Hepatic stellate cell (primary cell): Measurements from ENCODE around the gene GJB3.
A peak's percentile ranks its signal among the peaks of the same experiment; 100 is the strongest.
"Not testable (repeated sequence)": the region's sequence is repeated elsewhere in the genome, so short reads cannot be mapped to it uniquely, and the experiment has no call there.

ENCODE experiments used
- DNase-seq: peaks from one replicate; pipeline ENCODE4 v3.0.0; 2011; ENCODE audit warnings: low spot score

GJB3 gene

DNA sequence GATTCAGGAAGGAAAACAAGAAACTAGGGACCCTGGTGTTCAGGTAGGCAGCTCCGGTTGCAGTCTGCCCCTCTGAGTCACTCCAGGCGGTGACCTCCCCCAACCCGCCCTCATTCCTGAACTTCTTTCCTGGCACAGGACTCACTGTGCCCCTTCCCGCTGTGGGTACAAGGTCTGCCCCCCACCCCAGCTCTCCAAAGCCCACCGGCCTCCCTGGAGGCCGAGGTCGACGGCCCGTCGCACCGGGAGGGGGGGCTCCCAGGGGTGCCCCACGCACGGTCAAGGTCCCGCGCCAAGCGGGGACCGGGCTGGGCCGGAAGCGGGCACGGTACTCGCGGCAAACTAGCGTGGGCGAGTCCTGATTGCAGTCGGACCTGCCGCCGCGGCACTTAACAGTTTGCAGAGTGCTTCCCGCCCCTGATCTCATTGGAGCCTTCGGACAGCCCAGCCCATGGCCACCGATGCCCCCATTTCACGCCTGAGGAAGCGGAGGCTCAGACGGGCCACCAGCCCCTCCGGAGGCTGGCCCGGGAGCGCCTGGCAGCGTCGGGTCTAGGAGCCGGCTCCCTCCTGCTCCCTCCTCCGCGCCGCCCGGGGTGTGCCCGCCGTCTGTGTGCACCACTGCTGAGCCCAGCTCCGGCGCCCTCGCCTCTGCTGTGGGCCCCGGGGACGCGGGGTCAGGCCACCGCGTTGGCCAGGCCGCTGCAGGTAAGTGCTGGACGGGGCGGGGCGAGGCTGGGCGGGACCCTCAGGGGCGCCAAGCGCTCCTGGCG is at the start of gene GJB3:
Gene GJB3 (plus strand): TSS at position 144 of the 773 bp plus-strand sequence. CDS start 3,549 bp downstream, outside the sequence.
- DNase-seq, result no peak

DNA sequence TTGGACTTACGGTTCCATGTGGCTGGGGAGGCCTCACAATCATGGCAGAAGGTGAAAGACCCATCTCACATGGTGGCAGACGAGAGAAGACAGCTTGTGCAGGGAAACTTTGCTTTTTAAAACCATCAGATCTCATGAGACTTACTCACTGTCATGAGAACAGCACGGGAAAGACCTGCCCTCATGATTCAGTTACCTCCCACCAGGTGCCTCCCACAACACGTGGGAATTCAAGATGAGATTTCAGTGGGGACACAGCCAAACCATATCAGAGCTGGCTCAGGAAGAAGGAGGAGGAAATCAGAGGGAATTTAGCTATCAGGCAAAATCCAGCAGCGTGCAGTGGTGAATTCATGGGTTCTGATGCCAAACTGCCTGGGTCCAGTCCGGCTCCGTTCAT is 48.2 kb upstream of the GJB3 start:
- not testable (repeated sequence) for DNase-seq

DNA sequence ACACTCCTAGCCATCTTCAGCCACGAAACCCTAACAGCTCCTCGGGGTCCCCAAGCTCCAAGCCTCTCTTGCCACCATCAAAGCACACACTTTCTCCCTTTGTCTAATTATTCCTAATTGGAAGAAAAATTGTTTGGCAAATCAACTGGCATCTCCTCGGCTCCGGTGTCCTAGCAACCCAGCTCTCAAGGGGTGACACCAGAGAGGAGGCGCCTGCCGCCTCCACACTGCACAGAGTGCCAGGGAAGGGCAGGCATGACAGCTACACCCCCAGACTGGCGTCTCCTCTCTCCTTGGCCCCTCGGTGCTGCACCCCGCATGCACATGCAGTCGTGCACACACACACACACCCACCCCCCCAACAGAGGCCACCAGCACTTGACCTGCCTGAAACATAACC is 44.3 kb upstream of the GJB3 start:
- no peak for DNase-seq

DNA sequence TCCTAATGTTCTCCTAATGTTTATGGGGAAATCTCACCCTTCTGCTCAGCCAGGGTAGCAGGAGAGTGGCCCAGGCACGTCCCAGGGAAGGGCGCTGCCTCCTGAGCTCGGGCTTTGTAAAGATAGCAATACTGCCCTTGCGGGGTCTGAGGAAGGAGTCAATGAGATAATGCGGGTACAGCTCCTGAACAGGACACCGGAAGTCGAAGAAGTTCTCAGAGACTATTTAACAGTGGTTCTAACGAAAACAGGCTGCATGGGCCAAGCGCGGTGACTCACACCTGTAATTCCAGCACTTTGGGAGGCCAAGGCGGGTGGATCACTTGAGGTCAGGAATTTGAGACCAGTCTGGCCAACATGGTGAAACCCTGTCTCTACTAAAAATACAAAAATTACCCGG is 43.8 kb upstream of the GJB3 start:
- DNase-seq, result not testable (repeated sequence)

DNA sequence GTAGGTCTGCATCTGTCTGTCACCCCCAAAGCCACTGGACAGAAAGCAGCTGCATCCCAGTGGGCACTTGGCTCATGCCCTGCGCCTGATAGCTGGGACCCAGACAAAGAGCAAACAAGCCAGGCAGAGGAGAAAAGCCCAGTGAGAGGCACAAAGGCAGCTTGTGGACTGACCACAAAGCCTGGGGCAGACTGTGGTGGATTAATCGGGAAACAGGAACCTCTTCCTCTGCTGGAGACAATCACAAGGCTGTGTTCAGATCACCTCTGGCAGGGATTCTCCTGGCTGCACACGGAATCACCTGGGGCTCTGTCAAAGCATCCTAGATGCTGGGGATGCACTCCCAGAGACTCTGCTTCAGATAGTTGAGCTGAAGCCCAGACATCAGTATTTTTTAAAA is 41.4 kb upstream of the GJB3 start:
- DNase-seq, result no peak

DNA sequence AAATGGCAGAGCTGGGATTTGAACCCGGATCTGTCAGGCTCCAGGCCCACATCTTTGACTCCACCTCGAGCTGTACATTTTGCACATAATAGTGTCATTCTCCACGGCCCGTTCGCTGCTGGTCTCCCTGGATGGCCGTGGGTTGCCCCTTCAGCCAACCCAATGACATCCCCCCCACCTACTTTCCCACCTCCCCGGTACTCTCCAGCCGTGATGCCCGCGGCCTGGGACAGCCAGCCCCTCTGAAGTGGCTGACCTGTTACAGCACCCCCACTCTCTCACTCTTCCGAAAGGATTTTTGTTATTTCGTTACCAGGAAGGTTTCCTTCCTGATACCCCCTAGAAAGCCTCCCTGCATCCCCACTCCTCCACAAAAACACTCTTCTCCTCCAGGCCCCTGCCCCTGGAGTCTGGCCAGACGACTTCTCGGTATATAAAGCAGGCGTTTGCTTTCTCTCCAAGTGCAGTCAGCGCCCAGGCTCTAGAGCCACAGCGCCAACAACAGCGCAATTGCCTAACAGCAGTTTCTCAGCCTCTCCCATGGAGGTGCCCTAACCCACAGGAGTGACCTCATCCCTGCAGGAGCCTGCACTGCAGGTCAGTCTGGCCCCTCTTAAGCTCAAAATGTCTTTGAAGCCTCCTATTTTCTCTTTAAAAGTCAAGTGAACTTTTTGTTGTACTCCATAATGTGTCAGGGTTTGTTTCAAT is 40.7 kb upstream of the GJB3 start:
- DNase-seq, result no peak

DNA sequence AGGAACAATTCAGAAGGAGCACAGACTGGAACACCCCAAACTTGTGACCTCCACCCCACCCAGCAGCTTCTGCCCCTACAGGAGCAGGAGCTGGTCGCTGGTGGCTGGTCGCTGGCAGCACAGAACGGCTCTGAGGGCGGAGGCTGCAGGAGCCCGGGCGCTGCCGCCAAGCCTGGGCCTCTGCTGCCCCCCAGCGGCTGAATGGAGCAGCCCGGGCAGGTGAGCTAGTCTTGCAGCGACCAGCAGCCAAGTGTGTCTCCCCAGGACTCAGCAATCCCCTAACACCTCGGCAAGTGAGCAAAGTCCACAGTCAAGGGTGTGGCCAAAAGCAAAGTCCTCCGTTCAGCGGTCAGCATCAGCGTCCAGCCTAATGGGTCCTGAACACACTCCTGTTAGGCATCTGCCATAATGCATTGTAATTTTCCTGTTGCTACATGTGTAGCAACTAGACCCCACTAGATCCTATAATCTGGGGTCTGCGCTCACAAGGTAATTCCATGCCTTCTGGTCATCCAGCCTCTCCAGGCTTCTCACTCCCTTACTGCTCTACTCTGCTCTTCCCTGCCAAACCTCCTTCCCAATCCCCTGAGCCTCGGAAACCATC is 38.2 kb upstream of the GJB3 start:
- peak; percentile 85 for DNase-seq

DNA sequence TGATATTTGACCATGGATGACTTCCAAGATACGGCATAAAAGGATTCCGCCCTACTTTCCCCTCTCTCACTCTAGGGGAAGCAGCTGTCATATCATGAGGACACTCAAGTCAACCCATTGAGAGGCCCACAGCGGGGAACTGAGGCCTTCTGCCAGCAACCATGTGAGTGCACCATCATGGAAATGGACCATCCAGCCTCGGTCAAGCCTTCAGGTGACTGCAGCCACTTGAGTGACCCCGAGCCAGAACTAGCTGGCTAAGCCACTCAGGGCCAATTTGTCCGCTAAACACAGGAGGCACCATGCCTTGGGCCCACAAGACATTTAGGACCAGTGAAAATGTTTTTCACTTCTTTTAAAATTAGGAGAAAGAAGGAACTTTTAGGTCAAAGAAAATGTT is 37.2 kb upstream of the GJB3 start:
- no peak for DNase-seq

DNA sequence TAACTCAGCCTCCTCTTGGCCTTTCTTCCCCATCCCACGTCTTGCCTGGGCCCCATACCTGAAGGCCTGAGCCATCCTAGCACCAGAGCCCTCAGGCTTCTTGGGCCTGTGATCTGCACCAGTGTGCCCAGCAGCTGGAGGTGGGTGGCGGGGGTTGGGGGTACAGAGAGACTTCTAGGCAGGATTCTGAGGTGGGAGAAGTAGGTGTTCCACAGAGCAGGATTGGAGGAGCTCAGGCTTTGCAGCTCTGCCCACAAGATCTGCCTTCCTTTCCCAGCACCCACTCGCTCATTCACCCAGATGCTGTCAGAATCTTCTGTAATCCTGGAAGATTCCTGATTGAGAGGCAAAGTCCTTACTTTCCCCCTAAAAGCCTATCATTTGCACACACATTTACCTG is 36.2 kb upstream of the GJB3 start:
- no peak for DNase-seq

DNA sequence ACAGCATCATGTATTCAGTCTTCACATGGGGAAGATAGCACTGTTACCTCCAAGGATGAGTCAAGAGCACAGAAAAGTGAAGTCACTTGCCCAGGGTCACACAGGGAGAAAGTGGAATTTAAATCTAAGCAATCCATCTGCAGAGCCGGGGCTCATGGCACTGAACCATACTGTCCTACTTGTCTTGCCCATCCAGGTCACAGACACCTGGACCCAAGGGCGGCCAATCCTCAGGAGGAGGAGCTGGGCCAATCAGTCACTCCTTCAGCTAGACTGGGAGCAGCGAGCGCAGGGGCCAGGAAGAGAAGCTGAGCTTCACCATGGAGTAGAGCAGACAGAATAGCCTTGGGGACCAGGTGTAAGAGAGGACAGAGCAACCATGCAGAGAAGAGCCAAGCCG is 35.3 kb upstream of the GJB3 start:
- DNase-seq, result no peak

DNA sequence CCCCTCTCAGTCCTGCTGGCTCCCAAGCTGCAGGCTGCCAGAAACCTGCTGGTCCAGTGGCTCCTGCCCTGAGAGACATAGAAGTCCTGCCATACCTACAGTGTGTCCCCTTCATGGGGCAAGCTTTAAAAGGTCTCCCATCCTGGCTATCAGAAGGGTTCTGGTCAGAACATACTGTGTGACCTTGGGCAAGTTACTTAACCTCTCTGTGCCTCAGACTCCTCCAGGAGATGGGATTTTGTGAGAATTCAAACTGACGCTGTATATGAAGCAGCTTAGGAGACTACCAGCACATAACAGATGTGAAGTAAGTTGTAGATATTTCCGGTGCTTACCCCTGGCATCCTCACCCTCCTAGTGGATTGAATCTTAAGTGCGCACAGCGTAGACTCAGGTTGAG is 34.9 kb upstream of the GJB3 start:
- DNase-seq, result no peak

DNA sequence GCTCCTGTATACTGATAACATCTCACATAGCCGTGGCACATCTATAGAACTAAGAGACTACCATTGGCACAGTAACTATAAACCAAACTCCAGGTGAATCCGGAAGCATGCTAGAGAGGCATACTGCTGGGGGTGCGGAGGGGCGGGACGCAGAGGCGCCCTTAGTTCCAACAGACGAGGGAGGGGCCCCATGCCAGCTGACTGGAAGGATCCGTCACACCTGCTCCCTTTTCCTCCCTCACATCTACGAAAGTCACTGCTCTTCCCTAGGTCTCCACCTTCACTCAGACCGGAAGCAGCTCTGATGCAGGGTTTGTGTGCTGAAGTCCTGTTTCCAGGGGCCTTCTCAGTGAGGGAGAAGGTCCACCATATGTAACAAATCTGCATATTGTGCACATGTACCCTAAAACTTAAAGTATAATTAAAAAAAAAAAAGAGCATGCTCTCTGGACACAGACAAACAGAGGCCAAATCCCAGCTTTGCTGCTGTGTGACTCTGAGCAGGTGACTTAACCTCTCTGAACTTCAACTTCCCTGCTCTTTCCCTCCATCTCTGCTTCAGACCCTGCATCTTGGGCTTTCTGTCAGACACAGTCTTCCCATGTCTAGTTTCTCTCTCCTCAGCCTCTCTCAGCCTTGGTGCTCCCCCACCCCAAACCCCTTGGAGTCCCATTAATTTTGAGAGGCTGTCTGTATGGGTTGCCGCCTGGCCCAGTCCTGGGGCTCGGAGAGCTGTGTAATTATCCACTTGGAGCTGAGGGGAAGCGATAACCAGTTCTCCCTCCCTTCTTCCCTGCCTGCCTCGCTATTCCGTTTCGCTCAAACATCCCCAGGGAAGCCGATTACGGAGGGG is 34.0 kb upstream of the GJB3 start:
- no peak for DNase-seq

DNA sequence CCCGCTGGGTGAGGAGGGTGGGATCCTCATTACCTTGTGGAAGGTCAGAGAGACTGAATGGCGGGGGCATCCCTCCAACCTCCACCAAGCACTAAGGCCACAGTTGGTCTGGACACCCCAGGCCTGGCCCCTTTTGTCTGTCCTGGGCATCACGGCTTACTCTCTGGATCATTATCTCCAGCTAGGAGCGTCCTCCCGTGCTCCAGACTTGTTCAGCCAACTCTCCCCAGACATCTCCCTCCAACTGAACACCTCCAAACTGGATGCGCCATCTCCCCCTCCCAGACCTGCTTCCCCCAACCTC is 33.4 kb upstream of the GJB3 start:
- no peak for DNase-seq

DNA sequence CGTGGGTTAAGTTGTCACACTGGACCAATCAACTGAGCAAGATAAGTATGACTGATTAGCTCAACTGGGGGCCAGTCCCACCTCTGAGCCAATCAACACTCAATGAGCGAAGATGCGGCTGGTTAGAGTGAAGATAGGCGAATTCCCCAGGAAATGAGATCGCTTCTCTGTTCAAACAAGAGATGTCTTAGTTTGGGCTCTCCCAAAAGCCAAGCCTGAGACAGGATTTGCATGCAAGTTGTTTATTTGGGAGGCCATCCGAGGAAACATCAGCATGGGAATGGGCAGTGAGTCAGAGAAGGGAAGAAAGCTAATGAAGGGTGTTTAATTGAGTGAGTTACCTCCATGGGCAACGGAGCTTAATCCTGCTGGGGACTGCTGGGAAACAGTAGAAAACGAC is 31.0 kb upstream of the GJB3 start:
- DNase-seq, result no peak

DNA sequence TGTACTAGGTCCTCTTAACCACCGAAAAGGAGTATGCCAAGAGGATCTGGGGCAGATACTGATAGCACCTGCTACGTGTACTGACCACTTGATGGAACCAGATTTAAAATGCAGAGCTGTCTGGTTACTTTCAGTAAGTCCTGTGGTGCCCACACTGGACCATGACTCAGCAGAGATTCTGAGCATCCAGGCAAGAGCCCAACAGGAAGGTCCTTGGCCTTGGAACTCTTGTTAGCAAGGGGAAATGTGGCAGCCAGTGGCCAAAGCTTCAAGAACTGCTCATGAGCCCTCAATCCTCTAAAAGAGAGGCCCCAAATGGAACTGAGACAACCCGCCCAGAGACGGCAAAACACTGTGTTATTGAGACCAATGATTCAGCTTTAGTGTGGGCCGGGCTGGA is 30.4 kb upstream of the GJB3 start:
- no peak for DNase-seq

DNA sequence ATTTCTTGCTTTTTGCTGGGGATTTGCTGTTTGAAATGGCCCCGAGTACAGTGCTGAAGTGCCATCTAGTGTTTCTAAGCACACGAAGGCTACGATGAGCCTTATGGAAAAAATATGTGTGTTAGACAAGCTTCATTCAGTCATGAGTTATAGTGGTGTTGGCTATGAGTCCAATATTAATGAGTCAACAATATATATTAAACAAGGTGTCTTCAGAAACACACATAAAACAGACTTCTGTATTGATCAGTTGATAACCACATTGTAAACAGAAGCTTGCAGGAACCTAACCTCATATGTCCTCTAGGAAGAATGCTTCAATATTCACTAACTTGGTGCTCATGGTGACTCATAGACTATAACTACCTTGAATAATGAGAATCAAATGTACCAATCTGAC is 27.9 kb upstream of the GJB3 start:
- no peak for DNase-seq

DNA sequence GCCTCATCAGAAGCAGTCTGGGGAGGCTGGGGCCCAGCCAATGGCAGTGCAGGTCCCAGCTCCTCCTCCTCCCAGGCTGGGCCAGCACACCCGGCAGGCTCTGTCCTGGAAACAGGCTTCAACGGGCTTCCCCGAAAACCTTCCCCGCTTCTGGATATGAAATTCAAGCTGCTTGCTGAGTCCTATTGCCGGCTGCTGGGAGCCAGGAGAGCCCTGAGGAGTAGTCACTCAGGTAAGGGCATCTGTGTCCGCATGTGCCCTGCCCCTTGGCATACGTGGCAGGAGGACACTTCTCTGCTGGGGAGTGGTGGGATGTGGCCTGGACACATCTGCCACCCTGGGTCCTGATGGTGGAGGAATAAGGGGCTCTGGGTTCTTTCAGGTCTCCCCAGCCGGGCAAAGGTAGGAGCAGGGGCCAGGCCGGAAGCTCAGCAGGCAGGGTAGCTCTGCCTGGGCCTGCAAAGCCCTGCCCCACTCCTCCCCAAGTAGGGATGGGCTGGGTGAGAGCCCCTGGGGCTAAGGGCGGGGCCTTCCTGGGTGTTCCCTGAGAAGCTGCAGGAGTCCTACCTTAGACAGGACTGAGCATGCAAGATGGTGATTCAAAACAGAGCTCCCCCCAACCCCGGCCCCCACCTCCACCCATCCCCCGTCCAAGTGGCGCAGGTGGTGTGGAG is 25.9 kb upstream of the GJB3 start, which contains the start of gene GJB5:
Gene GJB5 (plus strand): TSS at position 84 of the 674 bp plus-strand sequence. CDS start 2,284 bp downstream, outside the sequence.
- no peak for DNase-seq

DNA sequence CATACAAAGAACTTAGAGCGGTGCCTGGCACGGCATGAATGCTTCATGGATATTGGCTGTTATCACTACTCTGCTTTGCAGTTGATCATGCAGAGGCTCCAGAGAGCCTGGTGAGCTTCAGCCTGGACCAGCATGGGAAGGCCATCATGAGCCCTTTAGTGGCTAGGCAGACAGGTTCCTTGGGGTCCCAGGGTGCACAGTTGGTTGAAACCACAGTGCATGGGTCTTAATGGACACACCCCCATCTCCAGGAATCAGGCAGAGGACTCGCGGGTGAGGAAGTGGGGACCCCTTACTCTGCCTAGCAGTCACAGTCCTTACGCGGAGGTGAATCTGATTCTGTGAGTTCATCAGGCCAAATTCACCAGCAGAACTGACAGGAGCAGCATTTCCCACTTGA is 25.1 kb upstream of the GJB3 start:
- DNase-seq, result no peak

DNA sequence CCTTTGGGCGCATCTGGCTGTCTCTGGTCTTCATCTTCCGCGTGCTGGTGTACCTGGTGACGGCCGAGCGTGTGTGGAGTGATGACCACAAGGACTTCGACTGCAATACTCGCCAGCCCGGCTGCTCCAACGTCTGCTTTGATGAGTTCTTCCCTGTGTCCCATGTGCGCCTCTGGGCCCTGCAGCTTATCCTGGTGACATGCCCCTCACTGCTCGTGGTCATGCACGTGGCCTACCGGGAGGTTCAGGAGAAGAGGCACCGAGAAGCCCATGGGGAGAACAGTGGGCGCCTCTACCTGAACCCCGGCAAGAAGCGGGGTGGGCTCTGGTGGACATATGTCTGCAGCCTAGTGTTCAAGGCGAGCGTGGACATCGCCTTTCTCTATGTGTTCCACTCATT is 23.6 kb upstream of the GJB3 start:
- no peak for DNase-seq

DNA sequence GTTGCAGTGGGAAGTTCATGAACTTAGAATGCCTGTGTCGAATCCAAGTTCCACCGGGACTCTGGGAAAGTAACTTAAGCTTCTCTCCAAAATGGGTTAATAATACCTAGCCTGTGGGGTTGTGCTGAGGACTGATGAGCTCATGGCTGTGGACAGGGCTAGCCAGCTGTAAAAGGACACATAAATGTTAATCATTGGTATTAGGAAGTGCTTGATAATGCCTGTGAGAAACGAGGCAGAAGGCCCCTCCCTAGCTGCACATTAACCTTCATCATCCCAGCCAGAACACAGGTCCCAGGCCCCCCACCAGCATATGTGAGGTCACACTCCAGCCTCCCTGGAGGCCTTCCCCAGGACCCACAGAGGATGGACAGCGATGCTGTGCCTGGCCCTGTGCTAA is 22.3 kb upstream of the GJB3 start:
- no peak for DNase-seq

DNA sequence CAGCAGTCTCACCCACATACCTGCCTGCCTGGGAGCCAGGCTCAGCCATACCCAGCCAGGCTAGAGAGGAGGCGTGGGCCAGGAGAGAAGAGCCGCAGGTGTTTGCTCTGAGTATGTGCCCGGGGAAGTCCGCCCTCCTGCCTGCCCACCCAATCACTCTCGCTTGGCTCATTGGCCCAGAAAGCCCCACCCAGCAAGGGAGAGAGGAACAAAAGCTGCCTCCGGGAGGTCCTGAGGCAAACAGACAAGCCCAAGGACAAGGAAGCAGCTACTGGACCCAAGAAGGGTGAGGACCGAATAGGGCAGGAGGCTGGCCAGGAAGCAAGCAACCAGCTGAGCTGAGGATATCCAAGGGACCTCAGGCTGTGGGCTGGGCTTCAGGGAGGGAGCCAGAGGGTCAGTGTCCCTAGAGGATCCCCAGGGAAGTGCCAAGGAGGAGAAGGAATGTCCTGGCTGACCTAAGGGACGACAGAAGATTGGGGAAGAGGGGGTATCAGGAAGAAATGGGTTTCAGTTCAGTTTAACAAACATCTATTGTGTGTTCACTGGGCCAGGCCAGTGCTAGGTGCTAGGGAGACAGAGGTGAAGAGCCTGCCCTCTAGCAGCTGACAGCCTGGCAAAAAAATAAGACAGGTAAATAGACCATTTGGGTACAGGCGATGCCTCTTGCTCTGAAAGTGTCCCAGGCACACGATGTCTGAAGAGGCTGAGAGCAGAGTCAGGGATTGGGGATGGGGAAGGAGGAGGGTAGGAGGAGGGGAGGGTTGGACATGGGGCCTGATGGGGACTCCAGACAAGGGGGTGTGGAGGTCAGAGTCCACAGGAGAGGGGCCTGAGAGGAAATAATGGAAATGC is 21.3 kb upstream of the GJB3 start, which contains the start of gene GJB4:
Gene GJB4 (plus strand): TSS at position 238 of the 855 bp plus-strand sequence. CDS start 1,515 bp downstream, outside the sequence.
- DNase-seq, result no peak
